ENCODE results near the gene REXO1. TPM values are rescaled to one million over a fixed set of nuclear protein-coding genes. Genes with fewer than 3 reads are reported as not detected.

The REXO1 gene
- total RNA-seq, 2 experiments from 2014 or later: 47.9 to 52.9 TPM

- Mint-ChIP-seq H3K4me3 (peak overlapping the region; percentile 64), H3K27me3 (ENCODE audit: low read depth) (no peaks in the 10 kb centered on the region), H3K9me3 (ENCODE audit: insufficient read depth) (no peaks in the 10 kb centered on the region), H3K27ac (peak overlapping the region; percentile 93), H3K4me1 (ENCODE audit: low read depth) (peaks cover 69% of the 10 kb centered on the region), H3K36me3 (ENCODE audit: low read depth) (peaks cover 12% of the 10 kb centered on the region)
- ATAC-seq (peak; percentile 34), DNase-seq (peak; percentile 91)
- POLR2A ChIA-PET: interaction anchor here (1.5 kb wide), 1 partner anchor 29 kb away, joined by 3 read pairs; no protein-coding TSS in a partner anchor
- CTCF ChIA-PET: interaction anchor here (0.6 to 3.6 kb wide), 2 partner anchors 15 to 21 kb away, joined by 3 to 20 read pairs; no protein-coding TSS in a partner anchor
These were observed 5.2 kb upstream of the REXO1 start for GRCh38 chr19:1853295-1854038.

- Mint-ChIP-seq H3K4me3 (no peak overlapping the region), H3K36me3 (ENCODE audit: low read depth) (peaks cover 12% of the 10 kb centered on the region), H3K27ac (peak overlapping the region; percentile 93), H3K27me3 (ENCODE audit: low read depth) (no peaks in the 10 kb centered on the region), H3K9me3 (ENCODE audit: insufficient read depth) (no peaks in the 10 kb centered on the region), H3K4me1 (ENCODE audit: low read depth) (peaks cover 61% of the 10 kb centered on the region)
- ATAC-seq: no peak
- POLR2A ChIA-PET: interaction anchor here (1.5 kb wide), 1 partner anchor 30 kb away, joined by 3 read pairs; no protein-coding TSS in a partner anchor
- CTCF ChIA-PET: interaction anchor here (3.6 kb wide), 1 partner anchor 14 kb away, joined by 20 read pairs; no protein-coding TSS in a partner anchor
- DNase-seq: no peak
These were observed 4.4 kb upstream of the REXO1 start for GRCh38 chr19:1852581-1853128.

GRCh38 chr19:1851654-1852580, 3.6 kb upstream of the REXO1 start:
- Mint-ChIP-seq H3K4me1 (ENCODE audit: low read depth) (peaks cover 64% of the 10 kb centered on the region), H3K4me3 (no peak overlapping the region), H3K27ac (peak overlapping the region; percentile 39), H3K36me3 (ENCODE audit: low read depth) (peaks cover 16% of the 10 kb centered on the region), H3K9me3 (ENCODE audit: insufficient read depth) (no peaks in the 10 kb centered on the region), H3K27me3 (ENCODE audit: low read depth) (no peaks in the 10 kb centered on the region)
- ChIA-PET CTCF (interaction anchor here (1.0 kb wide), 1 partner anchor 13 kb away, joined by 4 read pairs; no protein-coding TSS in a partner anchor), POLR2A (interaction anchor here (0.8 to 1.5 kb wide), 2 partner anchors 24 to 31 kb away, joined by 3 read pairs; no protein-coding TSS in a partner anchor)
- ATAC-seq: no peak
- DNase-seq: peak; percentile 59

- DNase-seq (no peak), ATAC-seq (no peak)
- CTCF ChIA-PET: interaction anchor here (1.0 to 2.6 kb wide), 2 partner anchors 13 kb away, joined by 4 to 15 read pairs; no protein-coding TSS in a partner anchor
- Mint-ChIP-seq H3K36me3 (ENCODE audit: low read depth) (peaks cover 18% of the 10 kb centered on the region), H3K27ac (peak overlapping the region; percentile 68), H3K4me3 (no peak overlapping the region), H3K27me3 (ENCODE audit: low read depth) (no peaks in the 10 kb centered on the region), H3K4me1 (ENCODE audit: low read depth) (peaks cover 68% of the 10 kb centered on the region), H3K9me3 (ENCODE audit: insufficient read depth) (no peaks in the 10 kb centered on the region)
- POLR2A ChIA-PET: interaction anchor here (0.8 kb wide), 1 partner anchor 25 kb away, joined by 3 read pairs; no protein-coding TSS in a partner anchor
These were observed 2.7 kb upstream of the REXO1 start for GRCh38 chr19:1850809-1851653.

- ATAC-seq: no peak
- CTCF ChIA-PET: interaction anchor here (1.1 to 2.6 kb wide), 4 partner anchors 12 to 24 kb away, joined by 3 to 15 read pairs (median 9); no protein-coding TSS in a partner anchor
- H3K4me1 Mint-ChIP-seq (ENCODE audit: low read depth): peaks cover 62% of the 10 kb centered on the region
- H3K27ac Mint-ChIP-seq: peak overlapping the region; percentile 7
- H3K27me3 Mint-ChIP-seq (ENCODE audit: low read depth): no peaks in the 10 kb centered on the region
- H3K9me3 Mint-ChIP-seq (ENCODE audit: insufficient read depth): no peaks in the 10 kb centered on the region
- no peak for DNase-seq
- POLR2A ChIA-PET: interaction anchor here (1.1 kb wide), 1 partner anchor 8 kb away, joined by 5 read pairs; no protein-coding TSS in a partner anchor
- H3K36me3 Mint-ChIP-seq (ENCODE audit: low read depth): peaks cover 18% of the 10 kb centered on the region
- no peak overlapping the region for H3K4me3 Mint-ChIP-seq
These were observed 1.7 kb upstream of the REXO1 start for GRCh38 chr19:1849886-1850398.

GRCh38 chr19:1849132-1849474, 820 bp upstream of the REXO1 start:
- ChIA-PET CTCF (interaction anchor here (1.1 to 2.6 kb wide), 4 partner anchors 11 to 23 kb away, joined by 3 to 15 read pairs (median 9); no protein-coding TSS in a partner anchor), POLR2A (interaction anchor here (0.6 to 0.7 kb wide), 2 partner anchors 49 to 577 kb away, joined by 3 to 4 read pairs; no protein-coding TSS in a partner anchor)
- Mint-ChIP-seq H3K9me3 (ENCODE audit: insufficient read depth) (no peaks in the 10 kb centered on the region), H3K4me1 (ENCODE audit: low read depth) (peaks cover 57% of the 10 kb centered on the region), H3K36me3 (ENCODE audit: low read depth) (peaks cover 18% of the 10 kb centered on the region), H3K4me3 (peak overlapping the region; percentile 63), H3K27ac (peak overlapping the region; percentile 85), H3K27me3 (ENCODE audit: low read depth) (no peaks in the 10 kb centered on the region)
- DNase-seq: no peak
- ATAC-seq: no peak

- peaks cover 49% of the 10 kb centered on the region for H3K4me1 Mint-ChIP-seq (ENCODE audit: low read depth)
- DNase-seq: peak; percentile 61
- H3K4me3 Mint-ChIP-seq: peak overlapping the region; percentile 91
- peak overlapping the region; percentile 96 for H3K27ac Mint-ChIP-seq
- peak; percentile 35 for ATAC-seq
- no peaks in the 10 kb centered on the region for H3K9me3 Mint-ChIP-seq (ENCODE audit: insufficient read depth)
- POLR2A ChIA-PET: interaction anchor here (1.3 kb wide), 1 partner anchor 8 kb away, joined by 3 read pairs; no protein-coding TSS in a partner anchor
- CTCF ChIA-PET: interaction anchor here (1.8 to 2.0 kb wide), 2 partner anchors 10 to 22 kb away, joined by 10 to 12 read pairs; no protein-coding TSS in a partner anchor
- peaks cover 13% of the 10 kb centered on the region for H3K36me3 Mint-ChIP-seq (ENCODE audit: low read depth)
- H3K27me3 Mint-ChIP-seq (ENCODE audit: low read depth): no peaks in the 10 kb centered on the region
These were observed 442 bp downstream of the REXO1 start for GRCh38 chr19:1847684-1848398.

GRCh38 chr19:1847348-1847683, 967 bp downstream of the REXO1 start:
- no peaks in the 10 kb centered on the region for H3K9me3 Mint-ChIP-seq (ENCODE audit: insufficient read depth)
- H3K27me3 Mint-ChIP-seq (ENCODE audit: low read depth): no peaks in the 10 kb centered on the region
- ChIA-PET CTCF (interaction anchor here (1.8 to 2.0 kb wide), 2 partner anchors 10 to 21 kb away, joined by 10 to 12 read pairs; no protein-coding TSS in a partner anchor), POLR2A (interaction anchor here (0.7 to 1.3 kb wide), 2 partner anchors 9 to 244 kb away, joined by 3 read pairs; no protein-coding TSS in a partner anchor)
- ATAC-seq (no peak), DNase-seq (no peak)
- H3K4me1 Mint-ChIP-seq (ENCODE audit: low read depth): peaks cover 45% of the 10 kb centered on the region
- H3K4me3 Mint-ChIP-seq: peak overlapping the region; percentile 91
- peaks cover 13% of the 10 kb centered on the region for H3K36me3 Mint-ChIP-seq (ENCODE audit: low read depth)
- H3K27ac Mint-ChIP-seq: peak overlapping the region; percentile 96

GRCh38 chr19:1846517-1847204, 1.6 kb downstream of the REXO1 start:
- peaks cover 13% of the 10 kb centered on the region for H3K36me3 Mint-ChIP-seq (ENCODE audit: low read depth)
- ATAC-seq (no peak), DNase-seq (no peak)
- peak overlapping the region; percentile 91 for H3K4me3 Mint-ChIP-seq
- no peaks in the 10 kb centered on the region for H3K9me3 Mint-ChIP-seq (ENCODE audit: insufficient read depth)
- H3K27me3 Mint-ChIP-seq (ENCODE audit: low read depth): no peaks in the 10 kb centered on the region
- peak overlapping the region; percentile 96 for H3K27ac Mint-ChIP-seq
- ChIA-PET CTCF (interaction anchor here (1.8 to 2.0 kb wide), 2 partner anchors 9 to 21 kb away, joined by 10 to 12 read pairs; no protein-coding TSS in a partner anchor), POLR2A (interaction anchor here (0.7 to 1.3 kb wide), 3 partner anchors 9 to 243 kb away, joined by 3 read pairs; no protein-coding TSS in a partner anchor)
- peaks cover 44% of the 10 kb centered on the region for H3K4me1 Mint-ChIP-seq (ENCODE audit: low read depth)
